ENCODE measurements around the gene KLRK1.
"Not testable (repeated sequence)": the region's sequence is repeated elsewhere in the genome, so short reads cannot be mapped to it uniquely, and the experiment has no call there.

The KLRK1 gene

GRCh38 chr12:10388624-10389413 lies 1.0 kb downstream of the KLRK1 start:
- no peak for DNase-seq (ENCODE audit: low spot score)

GRCh38 chr12:10387498-10387897 lies 2.3 kb downstream of the KLRK1 start:
- not testable (repeated sequence) for DNase-seq (ENCODE audit: low spot score)

GRCh38 chr12:10386857-10387256 lies 3.0 kb downstream of the KLRK1 start:
- DNase-seq (ENCODE audit: low spot score) = no peak

DNA sequence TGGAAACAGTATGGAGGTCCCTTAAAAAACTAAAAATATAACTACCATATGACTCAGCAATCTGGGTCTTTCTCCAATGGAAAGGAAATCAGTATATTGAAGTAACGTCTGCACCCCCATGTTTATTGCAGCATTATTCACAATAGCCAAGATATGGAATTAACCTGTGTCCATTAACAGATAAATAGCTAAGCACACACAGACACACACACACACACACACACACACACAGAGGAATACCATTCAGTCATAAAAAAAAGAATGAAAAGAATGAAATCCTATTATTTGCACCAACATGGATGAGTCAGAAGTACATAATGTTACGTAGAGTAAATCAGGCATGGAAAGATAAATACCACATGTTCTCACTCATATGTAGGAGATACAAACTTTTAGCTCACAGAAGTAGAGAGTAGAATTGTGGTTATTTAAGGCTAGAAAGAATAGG lies 4.7 kb downstream of the KLRK1 start:
- peak; percentile 33 for DNase-seq (ENCODE audit: low spot score)

DNA sequence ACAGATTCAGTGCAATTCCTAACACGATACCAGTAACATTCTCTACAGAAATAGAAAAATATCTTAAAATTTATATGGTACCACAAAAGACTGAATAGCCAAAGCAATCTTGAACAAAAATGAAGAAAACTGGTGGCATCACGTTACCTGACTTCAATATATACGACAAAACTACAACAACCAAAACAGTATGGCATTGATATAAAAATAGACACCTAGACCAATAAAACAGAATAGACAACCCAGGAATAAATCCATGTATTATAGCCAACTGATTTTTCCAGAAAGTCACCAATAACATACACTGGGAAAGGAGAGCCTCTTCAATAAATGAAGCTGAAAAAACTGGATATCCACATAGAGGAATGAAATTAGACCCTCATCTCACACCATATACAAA lies 5.7 kb downstream of the KLRK1 start:
- DNase-seq (ENCODE audit: low spot score) = no peak

GRCh38 chr12:10381928-10382628 lies 7.8 kb downstream of the KLRK1 start:
- no peak for DNase-seq (ENCODE audit: low spot score)

- not testable (repeated sequence) for DNase-seq (ENCODE audit: low spot score)
These were observed 11.1 kb downstream of the KLRK1 start for GRCh38 chr12:10378737-10379136.

- DNase-seq (ENCODE audit: low spot score) = no peak
These were observed 15.2 kb downstream of the KLRK1 start for GRCh38 chr12:10374624-10375018.

GRCh38 chr12:10372559-10372958 lies 17.3 kb downstream of the KLRK1 start:
- DNase-seq (ENCODE audit: low spot score) = no peak

GRCh38 chr12:10371893-10372535 lies 17.8 kb downstream of the KLRK1 start:
- not testable (repeated sequence) for DNase-seq (ENCODE audit: low spot score)

GRCh38 chr12:10369557-10370415 lies 20.1 kb downstream of the KLRK1 start:
- no peak for DNase-seq (ENCODE audit: low spot score)

- no peak for DNase-seq (ENCODE audit: low spot score)
These were observed 21.4 kb downstream of the KLRK1 start for GRCh38 chr12:10368206-10369171.

GRCh38 chr12:10367714-10368113 lies 22.1 kb downstream of the KLRK1 start:
- not testable (repeated sequence) for DNase-seq (ENCODE audit: low spot score)

DNA sequence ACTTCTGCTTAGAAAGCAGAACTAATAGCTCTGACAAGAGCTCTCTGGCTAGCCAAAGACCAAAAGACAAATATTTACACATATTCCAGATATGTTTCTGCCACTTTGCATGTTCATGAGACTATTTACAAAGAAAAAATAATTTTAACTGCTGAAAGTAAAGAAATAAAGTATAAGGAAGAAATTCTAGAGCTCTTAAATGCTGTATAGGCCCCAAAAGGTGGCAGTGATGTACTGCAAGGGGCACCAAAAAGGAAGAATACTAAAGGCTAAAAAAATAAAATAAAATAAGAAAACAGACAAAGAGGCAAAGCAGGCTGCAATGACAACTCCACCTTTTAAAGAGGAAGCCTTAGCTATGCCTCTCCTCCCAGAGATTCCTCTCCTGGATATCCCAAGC lies 23.0 kb downstream of the KLRK1 start:
- DNase-seq (ENCODE audit: low spot score) = peak; percentile 69

DNA sequence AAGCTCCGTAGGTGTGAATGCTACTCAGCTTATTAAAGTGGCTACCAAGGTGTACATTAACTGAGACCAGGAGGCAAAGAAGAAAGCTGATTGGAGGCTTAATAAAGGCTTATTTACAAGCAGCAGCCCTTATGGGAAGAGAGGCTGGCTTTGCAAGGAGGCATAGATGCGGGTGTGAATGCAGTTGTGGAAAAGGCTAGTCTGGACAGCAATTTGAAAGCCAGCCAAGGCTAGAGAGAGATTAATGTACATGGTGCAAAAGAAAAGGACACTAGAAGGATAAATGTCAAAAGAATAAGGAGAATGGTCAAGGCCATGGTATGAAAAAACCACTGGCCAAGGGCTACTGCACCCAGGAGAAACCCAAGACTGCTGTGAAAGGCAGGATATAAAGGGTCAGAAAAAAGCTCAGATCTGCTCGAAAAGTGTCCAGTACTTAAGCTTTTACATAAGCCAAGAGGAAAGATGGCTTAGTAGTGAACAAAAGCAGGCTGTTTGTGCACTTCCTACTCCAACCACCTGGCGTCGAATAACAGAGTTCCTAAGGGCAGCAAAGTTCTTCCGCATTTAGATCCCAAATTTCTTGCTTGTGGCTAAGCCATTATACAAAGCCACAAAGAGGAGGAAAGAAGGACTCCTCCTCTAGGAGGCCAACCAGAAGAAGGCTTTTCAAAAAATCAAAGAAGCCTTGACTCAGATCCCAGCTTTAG lies 24.0 kb downstream of the KLRK1 start:
- peak; percentile 22 for DNase-seq (ENCODE audit: low spot score)

DNA sequence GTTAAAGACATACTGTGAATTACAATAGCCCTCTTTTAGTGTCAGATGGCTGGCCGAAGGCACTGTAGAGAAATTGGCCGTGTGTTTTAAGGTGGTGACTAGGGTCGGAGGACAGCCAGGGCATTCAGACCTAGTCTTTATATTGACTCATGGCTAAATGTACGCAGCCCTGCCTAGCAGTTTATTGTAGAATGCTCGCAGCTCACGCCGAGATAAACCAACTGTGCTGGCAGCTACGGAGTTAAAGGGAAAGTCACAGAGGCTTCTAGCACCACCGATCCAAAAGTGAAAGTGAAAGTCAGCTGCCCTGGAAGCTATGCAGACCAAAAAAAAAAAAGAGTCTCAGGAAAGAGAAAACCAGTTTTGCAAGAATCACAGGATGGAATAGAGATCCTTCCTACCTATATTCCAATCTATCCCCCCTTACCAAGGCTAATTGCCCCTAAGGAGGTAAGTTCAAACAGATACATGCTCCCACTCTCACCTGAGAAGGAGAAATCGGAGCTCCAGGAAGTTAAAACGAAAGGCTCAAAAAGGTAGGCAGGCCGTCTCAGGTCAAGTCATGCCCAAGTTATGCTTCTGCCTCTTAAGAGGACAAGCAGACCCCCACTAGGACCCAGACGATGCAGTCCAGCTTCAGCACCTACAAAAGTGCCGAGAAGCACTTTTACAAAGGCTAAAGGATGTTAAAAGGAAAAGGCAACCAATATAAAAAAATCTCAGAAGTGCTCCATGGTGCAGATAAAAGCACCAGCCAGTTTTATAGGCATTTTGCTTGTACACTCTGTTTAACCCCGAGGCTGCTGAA lies 24.8 kb downstream of the KLRK1 start:
- peak; percentile 95 for DNase-seq (ENCODE audit: low spot score)

DNA sequence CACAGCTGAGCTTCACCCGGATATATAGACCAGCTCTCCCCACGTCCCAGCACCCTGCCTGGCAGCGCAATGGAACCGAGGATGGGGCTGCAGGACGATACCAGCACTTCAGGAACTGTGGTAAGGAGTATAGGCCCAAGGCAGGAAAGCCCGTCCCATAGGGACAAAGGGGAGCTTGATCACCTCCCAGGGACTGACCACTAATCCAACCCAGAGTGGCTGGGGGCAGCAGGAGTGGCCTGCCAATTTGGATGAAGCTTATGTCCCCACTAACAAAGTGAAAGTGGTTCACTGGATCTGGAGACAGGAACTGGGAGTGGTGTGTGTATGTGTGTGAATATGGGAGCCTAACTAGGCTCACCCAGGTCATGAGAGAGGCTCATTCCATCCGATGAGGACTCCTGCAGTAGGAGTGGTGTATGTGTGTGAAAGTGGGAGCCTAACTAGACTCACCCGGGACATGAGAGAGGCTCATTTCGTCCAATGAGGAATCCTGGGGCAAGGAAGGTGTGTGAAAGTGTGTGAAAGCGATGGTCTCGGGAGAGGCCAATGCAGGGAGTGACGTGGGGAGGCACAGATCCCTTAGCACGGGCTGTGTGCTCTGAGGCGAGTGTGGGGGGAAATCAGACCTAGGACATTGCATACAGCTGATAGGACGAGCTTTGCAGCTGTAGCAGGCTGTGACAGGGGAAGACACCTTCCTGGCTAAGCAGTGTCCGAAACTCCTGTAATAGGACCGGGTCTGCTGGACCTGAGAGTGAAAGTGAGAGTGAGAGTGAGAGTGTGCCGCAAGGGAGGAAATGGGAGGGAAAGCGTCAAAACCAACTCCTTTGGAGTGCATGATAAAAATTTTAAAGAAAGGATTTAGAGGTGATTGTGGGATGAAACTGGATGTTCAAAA lies 25.7 kb downstream of the KLRK1 start:
- peak; percentile 57 for DNase-seq (ENCODE audit: low spot score)

DNA sequence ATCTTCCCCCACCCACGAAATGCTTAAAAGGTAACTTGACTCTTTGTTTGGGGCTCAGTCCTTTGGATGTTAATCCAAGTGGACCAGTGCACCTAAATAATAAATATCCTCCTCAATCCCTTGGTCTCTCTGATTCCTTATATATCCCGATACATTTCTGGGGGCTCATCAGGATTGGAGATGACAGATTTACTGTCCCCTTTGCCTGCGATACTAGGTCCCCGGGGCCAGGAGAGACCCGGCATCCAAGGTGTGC lies 26.3 kb downstream of the KLRK1 start:
- no peak for DNase-seq (ENCODE audit: low spot score)

Data from SW480 (cell line).